K562 (cell line): ENCODE measurements around the gene LRRTM4. TPM values are rescaled to one million over a fixed set of nuclear protein-coding genes. Genes with fewer than 3 reads are reported as not detected.

Source experiments
- ATAC-seq: fragments of 200-7000 bp; cut with Tn5 transposase; 3 replicates; pipeline ENCODE4 v1.9.1; 2020; ENCODE audit warnings: moderate library complexity
- BruUV-seq: library from RNA; stranded (reverse); fragments of 400-500 nt; replicated peaks from 2 replicates; lab custom pipeline; 2021; lab: Mats Ljungman, UMichigan
- CTCF ChIA-PET: fragments of 300-600 bp; formaldehyde crosslinking; extraction: SDS; loops from one replicate; lab custom pipeline; 2021; ENCODE audit warnings: low intra/inter-chr PET ratio; lab: Yijun Ruan, JAX
- POLR2A ChIA-PET: fragments of 300-600, 350-650 bp; sonication (Branson Sonifier 250); formaldehyde crosslinking; extraction: SDS; loops from one replicate; lab custom pipeline; 2021; ENCODE audit warnings: antibody characterized with exemption, inconsistent platforms; lab: Yijun Ruan, JAX
- DNase-seq, 4 experiments: peaks; one replicate each; pipeline versions ENCODE4 v3.0.0 to v3.0.0-alpha.2; 2011 to 2018; ENCODE audit warnings: low spot score in 3 of 4, mixed read lengths in 3 of 4; ENCODE audit errors: extremely low read depth in 1 of 4
- FAIRE-seq: peaks from 2 replicates; lab custom pipeline; 2011; peaks lifted over from hg19 to GRCh38; lab: Jason Lieb, UNC
- H2AFZ ChIP-seq: 2 replicates; pipeline ENCODE4 v1.6.0; 2011; ENCODE audit warnings: low read depth, low read length, control low read depth, inconsistent platforms
- H3K27ac ChIP-seq: fragments of 200-600 bp; 3 replicates; pipeline ENCODE4 v1.8.0; 2011; ENCODE audit warnings: low read depth, mild to moderate bottlenecking, control low read depth, inconsistent platforms, low read length, moderate library complexity, mixed read lengths; ENCODE audit errors: extremely low read depth
- H3K27me3 ChIP-seq, 2 experiments: fragments of 300-600 bp in 1 of 2; 2 replicates in 1 of 2; 3 replicates in 1 of 2; pipeline versions ENCODE4 v1.6.0 to v1.8.0; 2011; ENCODE audit warnings: inconsistent platforms in 2 of 2, low read length in 2 of 2, mild to moderate bottlenecking in 1 of 2, mixed read lengths in 1 of 2, moderate library complexity in 1 of 2; ENCODE audit not compliant: control insufficient read depth in 2 of 2, insufficient read depth in 2 of 2
- H3K36me3 ChIP-seq: fragments of 300-600 bp; 3 replicates; pipeline ENCODE4 v1.8.0; 2011; ENCODE audit warnings: mild to moderate bottlenecking, low read length, inconsistent platforms; ENCODE audit not compliant: control insufficient read depth, insufficient read depth
- H3K4me1 ChIP-seq, 2 experiments: fragments of 200-600 bp in 1 of 2; replicated peaks in 1 of 2; 2 replicates in 1 of 2; 3 replicates in 1 of 2; pipeline versions ENCODE4 v1.5.1 to v1.8.0; 2011; ENCODE audit warnings: inconsistent platforms in 2 of 2, low read length in 2 of 2, mild to moderate bottlenecking in 1 of 2, mixed read lengths in 1 of 2, moderate library complexity in 1 of 2; ENCODE audit not compliant: control insufficient read depth in 2 of 2, insufficient read depth in 2 of 2
- H3K4me2 ChIP-seq: 2 replicates; pipeline ENCODE4 v1.6.1; 2011; ENCODE audit warnings: low read length, control low read depth, inconsistent platforms, mixed read lengths; ENCODE audit not compliant: insufficient read depth
- H3K4me3 ChIP-seq: fragments of 200-600 bp; sonication (generic), shearing (Covaris generic); 2 replicates; pipeline ENCODE4 v1.5.1; 2016; ENCODE audit warnings: control low read depth, inconsistent platforms
- H3K79me2 ChIP-seq: fragments of 200-600 bp; 3 replicates; pipeline ENCODE4 v1.8.0; 2011; ENCODE audit warnings: low read length, inconsistent platforms; ENCODE audit not compliant: control insufficient read depth, insufficient read depth
- H3K9ac ChIP-seq, 2 experiments: 2 replicates each; pipeline versions ENCODE4 v1.6.0 to v1.6.1; 2011; ENCODE audit warnings: low read depth in 2 of 2, low read length in 2 of 2, control low read depth in 1 of 2, inconsistent platforms in 1 of 2, mild to moderate bottlenecking in 1 of 2, mixed read lengths in 1 of 2; ENCODE audit not compliant: insufficient read depth in 1 of 2
- H3K9me1 ChIP-seq: one replicate; pipeline ENCODE4 v1.6.0; 2011; ENCODE audit warnings: inconsistent platforms, mild to moderate bottlenecking, low read length, moderate library complexity; ENCODE audit not compliant: control insufficient read depth, insufficient read depth
- H3K9me3 ChIP-seq: replicated peaks from 2 replicates; pipeline ENCODE4 v1.5.1; 2011; ENCODE audit warnings: low read depth, low read length, inconsistent platforms; ENCODE audit not compliant: control insufficient read depth, insufficient read depth
- H4K20me1 ChIP-seq: replicated peaks from 2 replicates; pipeline ENCODE4 v1.6.1; 2011; ENCODE audit warnings: low read length, inconsistent platforms, mixed read lengths; ENCODE audit not compliant: control insufficient read depth, insufficient read depth
- ATF4 ChIP-seq: fragments of 450-650 bp; formaldehyde crosslinking; IDR thresholded peaks from 2 replicates; pipeline ENCODE4 v1.4.0; 2022; ENCODE audit warnings: mild to moderate bottlenecking, moderate library complexity
- ETV6 ChIP-seq, 3 experiments: fragments of 150-350 bp in 1 of 3; sonication (generic) in 1 of 3; formaldehyde crosslinking in 1 of 3; IDR thresholded peaks; 2 replicates each; pipeline versions ENCODE4 v1.6.1 to v1.8.0; 2014 to 2022; ENCODE audit warnings: borderline replicate concordance in 2 of 3, low read depth in 2 of 3, antibody characterized with exemption in 1 of 3, low read length in 1 of 3, mild to moderate bottlenecking in 1 of 3, missing genetic modification reagents in 1 of 3
- RCOR1 ChIP-seq, 2 experiments: IDR thresholded peaks; 2 replicates each; pipeline ENCODE4 v1.6.1; 2012; ENCODE audit warnings: low read depth in 2 of 2, low read length in 2 of 2, borderline replicate concordance in 1 of 2, improper control_type of control experiment in 1 of 2
- USF1 ChIP-seq: sonication (generic); formaldehyde crosslinking; IDR thresholded peaks from 2 replicates; pipeline ENCODE4 v1.9.0; 2022; ENCODE audit warnings: mild to moderate bottlenecking, missing genetic modification reagents
- WGBS: fragments of 100-300 bp; shearing (Covaris generic); methylation state at CpG from one replicate; pipeline ENCODE4 v1.1.6; 2016; ENCODE audit warnings: low coverage, mixed read lengths; ENCODE audit not compliant: insufficient coverage; ENCODE audit errors: missing lambda C conversion rate; 5-methylcytosine and 5-hydroxymethylcytosine counted together
- in situ Hi-C: fragments of 300-500 bp; cut with MboI; formaldehyde crosslinking; loops from 4 replicates; pipeline ENCODE4 v1.15.0; 2018; ENCODE audit warnings: inconsistent platforms, mixed read lengths
- intact Hi-C: fragments of 100-400 bp; cut with micrococcal nuclease; formaldehyde crosslinking; loops from 2 replicates; pipeline ENCODE4 v1.14.2; 2022
- polyA plus RNA-seq, 8 experiments: library from polyadenylated mRNA; depleted of rRNA in 4 of 8; stranded (reverse) in 5 of 8; unstranded in 3 of 8; fragments of >200 nt; fragmentation: Nextera tagmentation in 2 of 8; fragmentation: Illumina TruSeq in 1 of 8; extraction: Ambion mirVana in 2 of 8; extraction: Trizol in 1 of 8; gene quantifications; 2 replicates each; pipeline versions ENCODE4 v1.2.1 to v1.2.3, GENCODE V29; 2011 to 2014; ENCODE audit warnings: inconsistent platforms in 1 of 8, missing spikeins in 1 of 8
- total RNA-seq, 7 experiments: library from RNA; depleted of rRNA in 6 of 7; stranded (reverse); fragments of >200 nt in 6 of 7; fragmentation: Illumina TruSeq in 2 of 7; extraction: Trizol in 2 of 7; gene quantifications; 2 replicates each; pipeline versions ENCODE4 v1.2.1 to v1.2.3, GENCODE V29; 2011 to 2021; ENCODE audit warnings: low replicate concordance in 1 of 7
- TF ChIP-seq, protein P1 (sequence below): fragments of 450-650 bp; formaldehyde crosslinking; IDR thresholded peaks from 2 replicates; pipeline ENCODE4 v1.4.0; 2022; ENCODE audit warnings: missing genetic modification characterization
- TF ChIP-seq, protein P2 (sequence below), 3 experiments: IDR thresholded peaks in 2 of 3; conservative IDR thresholded peaks in 1 of 3; 2 replicates each; pipeline ENCODE4 v1.5.1; 2011 to 2012; ENCODE audit warnings: low read length in 3 of 3, mild to moderate bottlenecking in 3 of 3, control low read depth in 2 of 3, improper control_type of control experiment in 1 of 3, inconsistent platforms in 1 of 3, low read depth in 1 of 3, mixed read lengths in 1 of 3, moderate library complexity in 1 of 3; ENCODE audit not compliant: insufficient read depth in 2 of 3

The LRRTM4 gene
- total and polyA plus RNA-seq, 9 of the 15 experiments (the other 6 are each of a cell fraction or from before 2014, with no cell fraction given), result 0.04 TPM; not detected in 6

- TF ChIP-seq, protein P1, sequence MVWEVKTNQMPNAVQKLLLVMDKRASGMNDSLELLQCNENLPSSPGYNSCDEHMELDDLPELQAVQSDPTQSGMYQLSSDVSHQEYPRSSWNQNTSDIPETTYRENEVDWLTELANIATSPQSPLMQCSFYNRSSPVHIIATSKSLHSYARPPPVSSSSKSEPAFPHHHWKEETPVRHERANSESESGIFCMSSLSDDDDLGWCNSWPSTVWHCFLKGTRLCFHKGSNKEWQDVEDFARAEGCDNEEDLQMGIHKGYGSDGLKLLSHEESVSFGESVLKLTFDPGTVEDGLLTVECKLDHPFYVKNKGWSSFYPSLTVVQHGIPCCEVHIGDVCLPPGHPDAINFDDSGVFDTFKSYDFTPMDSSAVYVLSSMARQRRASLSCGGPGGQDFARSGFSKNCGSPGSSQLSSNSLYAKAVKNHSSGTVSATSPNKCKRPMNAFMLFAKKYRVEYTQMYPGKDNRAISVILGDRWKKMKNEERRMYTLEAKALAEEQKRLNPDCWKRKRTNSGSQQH (CRISPR knock-in tag), result no peak
These were observed 225.4 kb downstream of the LRRTM4 start (continued) for GRCh38 chr2:77296791-77297190.

DNA sequence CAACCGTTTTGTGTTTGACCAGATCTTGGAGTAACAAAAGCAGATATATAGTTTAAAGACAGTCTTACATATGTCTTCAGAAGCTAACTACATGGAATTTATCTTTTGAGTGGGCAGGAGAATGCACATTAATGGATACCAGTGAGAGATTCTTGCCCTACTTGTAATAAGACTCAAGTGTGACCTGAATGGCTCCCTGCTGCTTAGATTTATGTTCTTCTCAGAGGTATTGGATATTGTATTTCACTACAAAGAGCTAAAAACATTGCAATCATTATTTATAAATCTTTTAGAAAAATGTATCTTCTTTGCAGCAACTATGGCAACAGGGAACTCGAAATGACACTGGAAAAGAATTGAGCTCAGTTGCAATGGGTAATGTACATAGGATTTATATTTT is 227.7 kb downstream of the LRRTM4 start:
- no peak for FAIRE-seq
- H3K9ac ChIP-seq, result no peak overlapping the region
- H3K79me2 ChIP-seq, result no peaks in the 10 kb centered on the region
- no peak overlapping the region for H3K4me2 ChIP-seq
- ChIA-PET POLR2A (no interaction called here), CTCF (no interaction called here)
- H4K20me1 ChIP-seq, result no peaks in the 10 kb centered on the region
- BruUV-seq, result no TSS peak
- H3K9me1 ChIP-seq, result no peaks in the 10 kb centered on the region
- H3K36me3 ChIP-seq, result no peaks in the 10 kb centered on the region
- intact Hi-C loops, result no loop called here
- H3K27ac ChIP-seq, result no peak overlapping the region
- no peak for DNase-seq
- H3K27me3 ChIP-seq, result no peaks in the 10 kb centered on the region
- H3K9me3 ChIP-seq, result no peaks in the 10 kb centered on the region
- ATAC-seq, result no peak
- WGBS, result 0% methylated on average over 2 of the region's 2 CpGs
- TF ChIP-seq ATF4 (CRISPR knock-in tag) (no peak), ETV6 (IDR thresholded peaks at IDR 0.05; ENCODE audit: borderline replicate concordance in 1 of 2, low read depth in 2 of 2, low read length in 1 of 2) (no peak), ETV6 (CRISPR knock-in tag; IDR thresholded peaks at IDR 0.05; ENCODE audit: borderline replicate concordance) (no peak), USF1 (CRISPR knock-in tag) (no peak), RCOR1 (IDR thresholded peaks at IDR 0.05; ENCODE audit: borderline replicate concordance in 1 of 2, low read depth in 2 of 2, low read length in 2 of 2) (no peak)
- TF ChIP-seq, protein P2, sequence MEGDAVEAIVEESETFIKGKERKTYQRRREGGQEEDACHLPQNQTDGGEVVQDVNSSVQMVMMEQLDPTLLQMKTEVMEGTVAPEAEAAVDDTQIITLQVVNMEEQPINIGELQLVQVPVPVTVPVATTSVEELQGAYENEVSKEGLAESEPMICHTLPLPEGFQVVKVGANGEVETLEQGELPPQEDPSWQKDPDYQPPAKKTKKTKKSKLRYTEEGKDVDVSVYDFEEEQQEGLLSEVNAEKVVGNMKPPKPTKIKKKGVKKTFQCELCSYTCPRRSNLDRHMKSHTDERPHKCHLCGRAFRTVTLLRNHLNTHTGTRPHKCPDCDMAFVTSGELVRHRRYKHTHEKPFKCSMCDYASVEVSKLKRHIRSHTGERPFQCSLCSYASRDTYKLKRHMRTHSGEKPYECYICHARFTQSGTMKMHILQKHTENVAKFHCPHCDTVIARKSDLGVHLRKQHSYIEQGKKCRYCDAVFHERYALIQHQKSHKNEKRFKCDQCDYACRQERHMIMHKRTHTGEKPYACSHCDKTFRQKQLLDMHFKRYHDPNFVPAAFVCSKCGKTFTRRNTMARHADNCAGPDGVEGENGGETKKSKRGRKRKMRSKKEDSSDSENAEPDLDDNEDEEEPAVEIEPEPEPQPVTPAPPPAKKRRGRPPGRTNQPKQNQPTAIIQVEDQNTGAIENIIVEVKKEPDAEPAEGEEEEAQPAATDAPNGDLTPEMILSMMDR (IDR thresholded peaks at IDR 0.05 in 2 of 3, conservative IDR thresholded peaks at IDR 0.05 in 1 of 3; ENCODE audit: insufficient read depth in 2 of 3, low read depth in 1 of 3, low read length in 3 of 3), result no peak
- H3K4me3 ChIP-seq, result no peak overlapping the region
- no peaks in the 10 kb centered on the region for H3K4me1 ChIP-seq
- in situ Hi-C loops, result no loop called here
- no peak overlapping the region for H2AFZ ChIP-seq
